Lower lobe of right lung (tissue), 2 donors: Measurements from ENCODE around the gene KIAA1191. TPM values are rescaled to one million over a fixed set of nuclear protein-coding genes. Genes with fewer than 3 reads are reported as not detected.
A peak's percentile ranks its signal among the peaks of the same experiment; 100 is the strongest.

ENCODE experiments used
- ATAC-seq, 2 donors: fragments of 200-7000 bp; cut with Tn5 transposase; one replicate each; pipeline ENCODE4 v1.9.1; 2020 to 2022; ENCODE audit warnings: mild to moderate bottlenecking in 2 of 2, moderate library complexity in 2 of 2
- DNase-seq: peaks from one replicate; pipeline ENCODE4 v3.0.0-alpha.2; 2020
- H3K27ac ChIP-seq: fragments of 200-600 bp; one replicate; pipeline ENCODE4 v1.8.0; 2022
- H3K27me3 ChIP-seq: fragments of 200-600 bp; one replicate; pipeline ENCODE4 v1.8.0; 2022; ENCODE audit warnings: low read depth
- H3K36me3 ChIP-seq: fragments of 200-600 bp; one replicate; pipeline ENCODE4 v1.8.0; 2022; ENCODE audit warnings: mild to moderate bottlenecking
- H3K4me1 ChIP-seq: fragments of 200-600 bp; one replicate; pipeline ENCODE4 v1.8.0; 2022
- H3K4me3 ChIP-seq: fragments of 200-600 bp; one replicate; pipeline ENCODE4 v1.8.0; 2022; ENCODE audit warnings: mild to moderate bottlenecking
- H3K9me3 ChIP-seq: fragments of 200-600 bp; one replicate; pipeline ENCODE4 v1.8.0; 2022
- intact Hi-C: fragments of 100-400 bp; cut with DNase I; formaldehyde crosslinking; loops from one replicate; pipeline ENCODE4 v1.11.0; 2022
- total RNA-seq: library from RNA; stranded (reverse); fragmentation: NEBNext Ultra II Directional; extraction: Animal tissue kit (Norgen Biotek cat#: 25700); gene quantifications from one replicate; pipeline ENCODE4 v1.2.1, GENCODE V29; 2021
- TF ChIP-seq, protein P1 (sequence below): fragments of 200-600 bp; IDR thresholded peaks from one replicate; pipeline ENCODE4 v1.8.0; 2022; ENCODE audit warnings: antibody characterized with exemption, mild to moderate bottlenecking
- donor health status: DM: no; HTN: yes; CAD: no; lungs with severe emphysema.

KIAA1191 gene
- total RNA-seq, 1 donor from 2014 or later, result 88.9 TPM

DNA sequence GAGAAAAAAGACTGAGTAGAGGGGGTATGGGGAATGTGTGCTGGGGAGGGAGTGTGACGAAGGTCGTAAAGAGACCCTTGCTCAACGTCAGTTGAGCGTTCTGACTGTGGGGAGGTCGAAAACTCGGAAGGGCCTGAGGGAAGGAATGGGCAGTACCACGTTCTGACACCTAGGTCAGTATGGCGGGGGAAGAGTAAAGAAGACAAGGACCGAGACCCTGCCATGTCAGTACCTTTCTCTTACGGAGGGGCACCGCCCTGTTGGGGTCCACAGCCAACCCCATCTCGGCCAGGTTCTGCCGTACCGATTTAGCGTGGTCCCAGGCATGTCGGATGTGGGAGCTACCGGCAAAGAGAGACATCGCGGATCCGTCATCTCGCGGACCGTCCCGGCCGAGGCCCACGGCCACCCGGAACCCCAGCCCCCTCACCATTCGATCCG is 26.5 kb upstream of the KIAA1191 start:
- H3K9me3 ChIP-seq, result no peaks in the 10 kb centered on the region
- no peak for ATAC-seq
- peak; percentile 57 for DNase-seq
- peak overlapping the region; percentile 95 for H3K27ac ChIP-seq
- TF ChIP-seq, protein P1, sequence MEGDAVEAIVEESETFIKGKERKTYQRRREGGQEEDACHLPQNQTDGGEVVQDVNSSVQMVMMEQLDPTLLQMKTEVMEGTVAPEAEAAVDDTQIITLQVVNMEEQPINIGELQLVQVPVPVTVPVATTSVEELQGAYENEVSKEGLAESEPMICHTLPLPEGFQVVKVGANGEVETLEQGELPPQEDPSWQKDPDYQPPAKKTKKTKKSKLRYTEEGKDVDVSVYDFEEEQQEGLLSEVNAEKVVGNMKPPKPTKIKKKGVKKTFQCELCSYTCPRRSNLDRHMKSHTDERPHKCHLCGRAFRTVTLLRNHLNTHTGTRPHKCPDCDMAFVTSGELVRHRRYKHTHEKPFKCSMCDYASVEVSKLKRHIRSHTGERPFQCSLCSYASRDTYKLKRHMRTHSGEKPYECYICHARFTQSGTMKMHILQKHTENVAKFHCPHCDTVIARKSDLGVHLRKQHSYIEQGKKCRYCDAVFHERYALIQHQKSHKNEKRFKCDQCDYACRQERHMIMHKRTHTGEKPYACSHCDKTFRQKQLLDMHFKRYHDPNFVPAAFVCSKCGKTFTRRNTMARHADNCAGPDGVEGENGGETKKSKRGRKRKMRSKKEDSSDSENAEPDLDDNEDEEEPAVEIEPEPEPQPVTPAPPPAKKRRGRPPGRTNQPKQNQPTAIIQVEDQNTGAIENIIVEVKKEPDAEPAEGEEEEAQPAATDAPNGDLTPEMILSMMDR, result no peak
- H3K4me3 ChIP-seq, result peak overlapping the region; percentile 90
- H3K4me1 ChIP-seq, result peaks cover 23% of the 10 kb centered on the region
- intact Hi-C loops, result no loop called here
- H3K27me3 ChIP-seq, result no peaks in the 10 kb centered on the region
- peaks cover 52% of the 10 kb centered on the region for H3K36me3 ChIP-seq

GRCh38 chr5:176387384-176387925 is 25.9 kb upstream of the KIAA1191 start:
- TF ChIP-seq, protein P1, result no peak
- Histone ChIP-seq H3K4me3 (peak overlapping the region; percentile 90), H3K4me1 (peaks cover 23% of the 10 kb centered on the region), H3K27me3 (no peaks in the 10 kb centered on the region), H3K9me3 (no peaks in the 10 kb centered on the region), H3K36me3 (peaks cover 53% of the 10 kb centered on the region), H3K27ac (no peak overlapping the region)
- intact Hi-C loops, result no loop called here
- ATAC-seq (no peak), DNase-seq (no peak)

DNA sequence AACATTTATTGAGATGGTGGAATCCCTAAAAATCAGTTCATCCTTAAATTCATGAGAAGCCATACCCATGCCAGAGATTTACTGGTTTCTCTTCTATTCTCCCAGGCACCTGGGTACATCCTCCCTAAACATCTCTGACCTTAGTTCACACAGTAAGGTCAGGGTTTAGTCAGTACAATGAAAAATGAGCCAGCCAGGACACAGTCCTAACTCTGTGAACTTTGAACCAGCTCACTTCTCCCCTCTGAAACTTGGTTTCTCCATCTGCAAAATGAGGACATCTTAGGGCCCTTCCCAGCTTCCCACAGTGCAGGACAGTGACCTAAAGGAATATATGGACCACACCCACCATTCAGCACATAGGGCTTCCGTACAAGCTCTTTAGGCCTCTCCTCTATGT is 24.9 kb upstream of the KIAA1191 start:
- TF ChIP-seq, protein P1, result no peak
- peaks cover 23% of the 10 kb centered on the region for H3K4me1 ChIP-seq
- H3K36me3 ChIP-seq, result peaks cover 53% of the 10 kb centered on the region
- H3K27me3 ChIP-seq, result no peaks in the 10 kb centered on the region
- no peaks in the 10 kb centered on the region for H3K9me3 ChIP-seq
- no peak overlapping the region for H3K4me3 ChIP-seq
- ATAC-seq, result no peak
- intact Hi-C loops, result no loop called here
- H3K27ac ChIP-seq, result no peak overlapping the region
- no peak for DNase-seq

- DNase-seq (no peak), ATAC-seq (no peak)
- H3K36me3 ChIP-seq, result peaks cover 44% of the 10 kb centered on the region
These were observed 23.4 kb upstream of the KIAA1191 start for GRCh38 chr5:176384991-176385390.

GRCh38 chr5:176384366-176384930 is 22.9 kb upstream of the KIAA1191 start:
- H3K27ac ChIP-seq, result no peak overlapping the region
- H3K36me3 ChIP-seq, result peaks cover 44% of the 10 kb centered on the region
- intact Hi-C loops, result no loop called here
- H3K4me1 ChIP-seq, result peaks cover 11% of the 10 kb centered on the region
- DNase-seq, result no peak
- TF ChIP-seq, protein P1, result no peak
- no peak overlapping the region for H3K4me3 ChIP-seq
- H3K27me3 ChIP-seq, result no peaks in the 10 kb centered on the region
- no peaks in the 10 kb centered on the region for H3K9me3 ChIP-seq
- ATAC-seq, result no peak

More at GRCh38 chr5:176384991-176385390, 23.4 kb upstream of the KIAA1191 start:
- no peaks in the 10 kb centered on the region for H3K27me3 ChIP-seq
- TF ChIP-seq, protein P1, result no peak
- intact Hi-C loops, result no loop called here
- H3K4me1 ChIP-seq, result peaks cover 17% of the 10 kb centered on the region
- H3K9me3 ChIP-seq, result no peaks in the 10 kb centered on the region
- no peak overlapping the region for H3K27ac ChIP-seq
- H3K4me3 ChIP-seq, result no peak overlapping the region
